HEK293T (cell line): ENCODE results near the gene CBX2.

Experiments
- ARNT ChIP-seq: fragments of 450-650 bp; IDR thresholded peaks from 2 replicates; pipeline ENCODE4 v1.6.1; 2017; ENCODE audit warnings: mild to moderate bottlenecking
- ELF4 ChIP-seq: fragments of 450-650 bp; IDR thresholded peaks from 2 replicates; pipeline ENCODE4 v1.6.1; 2017; ENCODE audit warnings: antibody characterized with exemption
- FOXA1 ChIP-seq: fragments of 450-650 bp; IDR thresholded peaks from 2 replicates; pipeline ENCODE4 v1.6.1; 2016; ENCODE audit warnings: mild to moderate bottlenecking
- FOXM1 ChIP-seq: fragments of 450-650 bp; IDR thresholded peaks from 2 replicates; pipeline ENCODE4 v1.6.1; 2017; ENCODE audit warnings: mild to moderate bottlenecking, borderline replicate concordance
- LEF1 ChIP-seq: fragments of 450-650 bp; IDR thresholded peaks from 2 replicates; pipeline ENCODE4 v1.6.1; 2017; ENCODE audit warnings: mild to moderate bottlenecking, borderline replicate concordance
- NFRKB ChIP-seq: fragments of 450-650 bp; IDR thresholded peaks from 2 replicates; pipeline ENCODE4 v1.6.1; 2016; ENCODE audit warnings: mild to moderate bottlenecking, moderate library complexity
- PKNOX1 ChIP-seq: fragments of 450-650 bp; IDR thresholded peaks from 2 replicates; pipeline ENCODE4 v1.6.1; 2016
- SP1 ChIP-seq: fragments of 450-650 bp; IDR thresholded peaks from 2 replicates; pipeline ENCODE4 v1.6.1; 2017

- TF ChIP-seq SP1 = no peak
- TF ChIP-seq PKNOX1 = no peak
- no peak for TF ChIP-seq FOXM1
- TF ChIP-seq NFRKB = no peak
- no peak for TF ChIP-seq LEF1
- no peak for TF ChIP-seq ELF4
- no peak for TF ChIP-seq ARNT
- no peak for TF ChIP-seq FOXA1
These were observed 37.5 kb upstream of the CBX2 start for GRCh38 chr17:79740413-79740812.
